Stimulated activated CD8-positive, alpha-beta memory T cell treated with anti-CD3 and anti-CD28 coated beads, Interleukin-12 subunit alpha, Interleukin-12 subunit beta, amount 100 ng/mL, for 1 hour (primary cell): ENCODE measurements around the gene SPATC1L.
"Not testable (repeated sequence)": the region's sequence is repeated elsewhere in the genome, so short reads cannot be mapped to it uniquely, and the experiment has no call there.

Source experiments
- DNase-seq: peaks from one replicate; pipeline ENCODE4 v3.0.0-alpha.2; 2020; ENCODE audit warnings: low read depth

The SPATC1L gene

DNA sequence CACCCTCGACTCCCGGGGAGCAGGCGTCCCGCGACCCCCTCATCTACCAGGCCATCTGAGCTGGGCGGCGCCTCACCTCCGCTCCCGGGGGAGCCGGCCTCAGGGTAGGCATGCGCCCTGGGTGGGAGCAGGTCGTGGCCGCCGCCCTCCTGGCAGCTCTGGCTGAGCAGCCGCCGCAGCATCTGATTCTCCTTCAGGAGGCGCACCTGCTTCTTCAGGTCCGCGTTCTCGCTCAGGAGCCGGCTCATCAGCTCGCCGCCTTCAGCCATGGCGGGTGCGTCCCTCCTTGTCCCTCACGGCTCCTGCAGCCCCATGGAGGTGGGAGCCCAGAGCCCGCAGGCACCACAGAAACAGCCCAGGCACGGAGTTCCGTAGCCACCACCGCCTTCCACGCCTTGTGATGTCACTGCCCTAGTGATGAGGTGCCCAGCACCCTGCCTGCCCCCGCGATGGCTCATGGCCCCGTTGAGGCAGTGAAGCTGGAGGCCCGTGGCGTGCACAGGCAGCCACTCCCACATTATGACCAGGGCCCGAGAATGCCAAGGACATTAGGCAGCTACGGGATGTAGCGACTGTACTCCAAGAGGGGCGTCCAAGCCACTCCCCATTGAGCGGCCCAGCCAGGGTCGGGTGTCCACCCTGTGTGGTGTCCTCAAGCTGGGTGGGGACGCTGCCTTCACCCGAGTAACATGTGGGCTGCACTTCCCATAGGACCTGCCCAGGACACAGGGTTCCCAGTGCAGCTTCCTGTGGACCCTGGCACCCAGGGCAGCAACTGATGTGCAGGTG is 1.5 kb downstream of the SPATC1L start:
- no peak for DNase-seq

GRCh38 chr21:46181953-46182547 is 2.2 kb downstream of the SPATC1L start:
- DNase-seq: no peak

GRCh38 chr21:46181436-46181835 is 2.8 kb downstream of the SPATC1L start:
- no peak for DNase-seq

DNA sequence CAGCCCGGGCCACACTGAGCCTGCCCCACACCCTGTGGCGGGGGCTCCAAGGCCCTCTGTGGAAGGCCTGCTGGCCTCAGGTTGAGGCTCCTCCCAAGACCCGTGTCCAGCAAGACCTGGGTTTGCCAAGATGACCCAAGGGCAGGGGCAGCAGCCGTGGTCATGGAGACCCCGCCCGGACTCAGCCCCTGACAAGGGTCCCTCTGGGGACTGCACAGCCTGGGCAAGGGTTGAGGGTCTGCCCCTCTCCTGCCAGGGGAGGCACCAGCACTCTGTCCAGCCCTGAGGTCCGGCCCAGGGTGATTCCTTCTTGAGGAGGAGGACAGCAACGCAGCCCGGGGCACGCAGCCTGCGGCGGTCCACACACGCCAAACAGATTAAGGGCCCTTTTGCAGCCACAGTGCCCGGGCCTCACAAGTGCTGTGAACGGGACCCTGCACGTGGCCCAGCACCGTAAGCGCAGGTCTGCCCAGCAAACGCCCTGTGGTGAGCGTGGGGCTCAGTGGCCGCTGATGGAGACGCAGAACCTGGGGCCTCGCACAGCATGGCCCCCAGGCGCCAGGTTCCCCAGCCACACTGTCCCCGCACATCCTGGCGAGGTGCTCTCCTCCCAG is 3.4 kb downstream of the SPATC1L start:
- no peak for DNase-seq

- no peak for DNase-seq
Observed at GRCh38 chr21:46180079-46180722, 4.1 kb downstream of the SPATC1L start.

- DNase-seq: no peak
Observed at GRCh38 chr21:46179708-46180078, 4.6 kb downstream of the SPATC1L start.

DNA sequence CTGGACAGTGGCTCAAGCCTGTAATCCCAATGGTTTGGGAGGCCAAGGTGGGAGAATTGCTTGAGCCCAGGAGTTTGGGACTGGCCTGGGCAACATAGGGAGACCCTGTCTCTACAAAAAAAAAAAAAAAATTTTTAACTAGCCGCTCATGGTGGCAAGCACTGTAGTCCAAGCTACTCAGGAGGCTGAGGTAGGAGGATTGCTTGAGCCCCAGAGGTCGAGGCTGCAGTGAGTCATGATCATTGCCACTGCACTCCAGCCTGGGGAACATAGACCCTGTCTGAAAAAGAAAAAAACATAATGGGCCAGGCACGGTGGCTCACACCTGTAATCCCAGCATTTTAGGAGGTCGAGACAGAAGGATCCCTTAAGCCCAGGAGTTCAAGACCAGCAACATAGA is 5.3 kb downstream of the SPATC1L start:
- no peak for DNase-seq

DNA sequence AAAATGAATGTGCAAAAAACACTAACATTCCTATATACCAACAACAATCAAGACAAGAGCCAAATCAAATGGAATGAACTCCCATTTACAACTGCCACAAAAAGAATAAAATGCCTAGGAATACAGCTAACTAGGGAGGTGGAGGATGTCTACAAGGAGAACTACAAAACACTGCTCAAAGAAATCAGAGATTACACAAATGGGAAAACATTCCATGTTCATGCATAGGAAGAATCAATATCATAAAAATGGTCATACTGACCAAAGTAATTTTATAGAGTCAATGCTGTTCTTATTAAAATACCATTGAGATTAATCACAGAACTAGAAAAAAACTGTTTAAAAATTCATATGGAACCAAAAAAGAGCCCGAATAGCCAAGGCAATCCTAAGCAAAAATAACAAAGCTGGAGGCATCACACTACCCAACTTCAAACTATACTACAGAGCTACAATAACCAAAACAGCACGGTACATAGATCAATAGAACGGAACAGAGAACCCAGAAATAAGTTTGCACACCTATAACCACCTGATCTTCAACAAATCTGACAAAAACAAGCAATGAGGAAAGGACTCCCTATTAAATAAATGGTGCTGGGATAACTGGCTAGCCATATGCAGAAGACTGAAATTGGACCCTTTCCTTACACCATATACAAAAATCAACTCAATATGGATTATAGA is 7.7 kb downstream of the SPATC1L start:
- not testable (repeated sequence) for DNase-seq

- no peak for DNase-seq
Observed at GRCh38 chr21:46173573-46173972, 10.7 kb downstream of the SPATC1L start.

DNA sequence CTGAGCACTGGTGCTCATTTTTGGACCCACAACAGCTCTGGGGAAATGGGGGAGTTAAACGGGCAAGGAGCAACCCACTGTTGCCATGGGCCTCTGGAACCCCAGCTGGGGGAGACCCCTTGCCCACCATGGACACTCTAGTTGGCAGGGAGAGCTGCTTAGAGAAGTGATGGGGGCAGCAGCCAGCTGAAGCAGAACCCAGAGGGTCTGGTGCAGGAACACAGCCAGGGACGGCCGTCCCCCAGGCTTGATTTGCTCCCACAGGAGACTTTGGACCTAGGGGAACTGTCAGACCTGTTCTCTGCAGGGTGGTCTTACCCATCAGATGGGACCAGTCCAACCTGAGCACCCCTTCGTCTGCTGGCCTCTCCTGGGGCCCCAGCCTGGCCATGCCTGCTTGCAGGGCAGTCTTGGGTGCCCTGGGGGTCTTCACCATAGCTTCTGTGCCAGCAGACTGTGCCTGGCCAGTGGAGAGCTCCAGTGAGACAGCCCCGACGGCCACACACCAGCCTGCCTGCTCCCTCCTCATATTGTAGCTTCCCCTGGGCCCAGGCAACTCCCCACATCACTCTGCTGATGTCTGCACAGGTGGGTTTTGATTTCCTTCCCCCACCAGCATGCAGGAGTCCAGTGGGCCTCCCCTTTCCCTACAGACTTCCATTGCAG is 11.3 kb downstream of the SPATC1L start:
- no peak for DNase-seq

DNA sequence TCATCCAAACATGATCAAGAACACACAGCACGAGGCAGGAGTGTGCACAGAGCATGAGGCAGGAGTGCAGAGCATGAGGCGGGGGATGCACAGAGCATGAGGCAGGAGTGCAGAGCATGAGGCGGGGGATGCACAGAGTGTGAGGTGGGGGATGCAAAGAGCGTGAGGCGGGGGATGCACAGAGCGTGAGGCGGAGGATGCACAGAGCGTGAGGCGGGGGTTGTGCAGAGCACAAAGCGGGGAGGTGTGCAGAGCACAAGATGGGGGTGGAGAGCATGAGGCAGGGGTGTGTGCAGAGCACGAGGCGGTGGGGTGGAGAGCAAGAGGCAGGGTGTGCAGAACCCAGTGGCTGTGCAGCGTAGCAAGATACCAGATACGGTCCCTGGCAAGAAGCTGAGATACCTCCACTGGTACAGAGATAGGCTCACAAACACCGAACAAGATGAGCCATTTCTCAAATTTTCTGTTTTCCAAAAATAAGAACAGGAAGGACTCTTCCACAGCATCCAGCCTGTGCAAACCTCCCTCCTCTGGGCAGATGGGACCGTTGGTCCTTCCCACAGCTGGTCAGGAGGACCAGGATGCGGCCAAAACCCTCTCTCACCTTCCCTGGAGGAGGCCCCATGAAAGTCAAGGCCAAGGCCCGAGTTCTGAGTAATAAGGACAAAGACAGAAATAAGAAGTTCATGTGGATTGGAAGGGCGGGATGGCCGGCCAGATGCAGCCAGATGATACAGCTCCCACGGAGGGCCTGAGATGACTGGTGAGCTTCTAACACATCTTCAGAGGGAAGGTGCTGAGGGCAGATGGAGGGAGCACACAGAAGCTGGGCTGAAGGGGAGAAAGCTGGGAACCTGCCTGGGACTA is 12.0 kb downstream of the SPATC1L start:
- no peak for DNase-seq

- no peak for DNase-seq
Observed at GRCh38 chr21:46171585-46171984, 12.7 kb downstream of the SPATC1L start.

DNA sequence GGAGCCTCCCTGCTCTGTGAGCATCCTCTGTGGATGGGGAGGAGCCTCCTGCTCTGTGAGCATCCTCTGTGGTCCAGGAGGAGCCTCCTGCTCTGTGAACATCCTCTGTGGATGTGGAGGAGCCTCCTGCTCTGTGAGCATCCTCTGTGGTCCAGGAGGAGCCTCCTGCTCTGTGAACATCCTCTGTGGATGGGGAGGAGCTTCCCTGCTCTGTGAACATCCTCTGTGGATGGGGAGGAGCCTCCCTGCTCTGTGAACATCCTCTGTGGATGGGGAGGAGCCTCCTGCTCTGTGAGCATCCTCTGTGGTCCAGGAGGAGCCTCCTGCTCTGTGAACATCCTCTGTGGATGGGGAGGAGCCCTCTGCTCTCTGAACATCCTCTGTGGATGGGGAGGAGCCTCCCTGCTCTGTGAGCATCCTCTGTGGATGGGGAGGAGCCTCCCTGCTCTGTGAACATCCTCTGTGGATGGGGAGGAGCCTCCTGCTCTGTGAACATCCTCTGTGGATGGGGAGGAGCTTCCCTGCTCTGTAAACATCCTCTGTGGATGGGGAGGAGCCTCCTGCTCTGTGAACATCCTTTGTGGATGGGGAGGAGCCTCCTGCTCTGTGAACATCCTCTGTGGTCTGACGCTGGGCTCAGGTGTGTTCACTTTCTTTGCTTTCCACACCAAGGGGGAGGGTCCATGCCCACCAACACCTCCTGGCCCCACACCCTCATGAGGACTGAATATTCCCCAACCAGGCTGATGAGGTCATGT is 13.6 kb downstream of the SPATC1L start:
- not testable (repeated sequence) for DNase-seq

DNA sequence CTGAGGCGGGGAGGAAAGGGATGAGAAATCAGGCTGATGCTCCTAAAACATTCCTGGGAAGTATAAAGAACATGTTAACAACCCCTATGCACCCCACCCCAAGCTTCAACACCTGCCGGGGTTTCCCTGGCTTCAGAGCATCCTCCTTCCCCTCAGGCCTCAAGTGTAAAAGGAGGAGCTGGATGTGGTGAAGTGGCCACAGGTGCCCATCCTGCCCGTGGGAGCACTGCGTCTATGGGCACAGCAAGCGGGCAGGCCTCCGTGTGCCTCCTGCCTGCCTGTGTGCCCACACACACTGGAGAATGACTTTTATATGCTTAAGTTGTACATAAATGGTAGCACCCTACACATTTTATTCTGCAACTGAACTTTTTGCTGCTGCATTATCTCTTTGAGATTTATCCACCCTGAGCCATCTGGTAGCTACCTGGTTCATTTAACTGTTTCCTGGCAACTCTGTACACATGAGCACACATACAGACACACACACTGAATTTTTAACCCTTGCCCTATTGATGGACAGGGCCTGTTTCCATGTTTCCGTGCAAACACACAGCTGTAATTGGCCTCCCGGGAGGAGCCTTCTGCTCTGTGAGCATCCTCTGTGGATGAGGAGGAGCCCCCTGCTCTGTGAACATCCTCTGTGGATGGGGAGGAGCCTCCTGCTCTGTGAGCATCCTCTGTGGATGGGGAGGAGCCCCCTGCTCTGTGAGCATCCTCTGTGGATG is 15.4 kb downstream of the SPATC1L start:
- no peak for DNase-seq

- no peak for DNase-seq
Observed at GRCh38 chr21:46168238-46168637, 16.0 kb downstream of the SPATC1L start.

- no peak for DNase-seq
Observed at GRCh38 chr21:46165098-46165497, 19.2 kb downstream of the SPATC1L start.

DNA sequence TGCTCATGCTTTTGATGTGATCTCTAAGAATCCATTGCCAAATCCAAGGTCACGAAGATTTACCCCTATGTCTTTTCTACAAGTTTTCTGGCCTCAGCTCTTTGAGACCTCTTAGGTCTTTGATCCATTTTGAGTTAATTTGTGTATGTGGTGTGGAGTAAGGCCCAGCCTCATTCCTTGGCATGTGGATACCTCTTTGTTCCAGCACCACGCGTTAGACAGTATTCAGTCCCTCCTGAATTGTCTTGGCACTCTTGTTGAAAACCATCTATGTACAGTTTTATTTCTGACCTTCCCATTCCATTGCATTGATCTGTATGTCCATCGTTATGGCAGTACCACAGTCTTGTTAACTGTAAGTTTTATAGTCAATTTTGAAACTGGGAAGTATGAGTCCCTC is 20.9 kb downstream of the SPATC1L start:
- DNase-seq: no peak

DNA sequence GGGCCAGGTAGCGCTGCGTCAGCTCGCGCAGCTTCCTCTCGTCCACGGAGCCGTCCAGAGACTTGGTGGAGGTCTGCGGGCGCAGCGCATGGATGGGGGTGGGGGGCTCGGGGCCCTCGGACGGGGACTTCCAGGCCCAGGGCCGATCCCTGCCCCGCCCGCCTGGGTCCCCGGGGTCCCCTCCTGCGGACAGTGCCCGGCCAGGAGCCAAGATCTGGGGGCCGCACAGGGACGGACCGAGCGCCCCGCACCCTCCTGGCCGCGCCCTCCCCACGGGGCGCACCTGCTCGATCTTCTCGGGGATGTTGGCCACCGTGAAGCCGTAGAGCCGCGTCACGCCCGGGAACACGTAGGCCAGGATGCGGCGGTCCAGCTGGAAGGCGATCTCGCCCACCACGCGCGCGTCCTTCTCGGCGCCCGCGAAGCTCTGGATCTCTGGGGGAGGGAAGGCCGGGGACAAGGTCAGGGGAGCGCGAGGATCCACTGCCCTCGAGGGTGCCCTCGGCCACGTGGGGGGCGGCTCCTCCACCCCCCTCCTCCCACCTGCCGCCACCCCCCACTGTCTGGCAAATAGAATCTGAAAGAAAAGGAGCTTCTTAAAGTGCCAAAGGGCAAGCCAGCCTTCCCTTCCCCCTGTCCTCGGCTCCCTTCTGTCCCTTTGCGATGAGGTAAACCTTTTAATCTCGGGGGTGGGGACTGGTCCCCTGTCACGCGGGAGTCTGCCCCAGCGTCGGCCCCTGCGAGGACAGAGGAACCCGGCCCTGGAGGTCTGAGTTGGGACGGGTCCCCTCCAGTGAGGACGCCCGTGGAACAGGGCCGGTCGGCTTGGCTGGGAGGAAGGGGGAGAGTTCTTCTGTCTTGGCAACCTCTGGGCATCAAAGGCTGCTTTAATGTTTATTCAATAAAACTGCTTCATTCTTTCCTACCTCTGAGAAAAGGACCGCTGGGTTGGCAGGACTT is 22.3 kb downstream of the SPATC1L start:
- DNase-seq: no peak
